ENCODE data around the gene ASTN2. TPM values are rescaled to one million over a fixed set of nuclear protein-coding genes. Genes with fewer than 3 reads are reported as not detected.

Gene ASTN2
- total and polyA plus RNA-seq, 9 donors, result 1.8 to 6.4 (median 3.2) TPM

DNA sequence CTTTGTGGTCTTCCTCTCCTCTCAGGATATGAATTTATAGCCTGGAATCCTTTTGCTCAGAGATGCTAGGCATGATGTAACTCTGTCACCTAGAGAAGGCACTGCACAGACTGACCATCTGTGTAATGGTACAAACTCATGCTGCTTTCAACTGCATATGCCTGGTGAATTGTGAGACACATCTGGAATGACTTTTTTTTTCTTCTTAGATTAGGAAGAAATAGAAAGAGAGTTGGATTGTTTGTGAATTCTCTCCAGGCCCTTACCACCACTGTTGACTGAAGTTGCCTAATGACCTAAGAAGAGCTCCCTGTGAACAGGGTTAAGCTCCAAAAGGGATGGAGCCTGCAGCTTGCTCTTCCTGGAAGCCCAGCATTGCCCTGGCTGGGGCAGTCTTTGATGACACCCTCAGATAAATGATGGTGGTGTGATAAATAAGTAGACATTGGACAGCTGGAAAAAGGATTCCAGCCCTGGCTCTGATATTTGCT lies 775.6 kb downstream of the ASTN2 start:
- intact Hi-C loops (cut with DNase I), result no loop called here
- no peaks in the 10 kb centered on the region for H3K27me3 ChIP-seq
- no peak for DNase-seq
- H3K27ac ChIP-seq, result no peak overlapping the region
- H3K4me3 ChIP-seq, result no peak overlapping the region
- H3K4me1 ChIP-seq (ENCODE audit: insufficient read depth), result peaks cover 5% of the 10 kb centered on the region
- TF ChIP-seq EP300 (IDR thresholded peaks at IDR 0.05) (no peak), POLR2A (IDR thresholded peaks at IDR 0.05) (no peak)
- TF ChIP-seq, protein P1, sequence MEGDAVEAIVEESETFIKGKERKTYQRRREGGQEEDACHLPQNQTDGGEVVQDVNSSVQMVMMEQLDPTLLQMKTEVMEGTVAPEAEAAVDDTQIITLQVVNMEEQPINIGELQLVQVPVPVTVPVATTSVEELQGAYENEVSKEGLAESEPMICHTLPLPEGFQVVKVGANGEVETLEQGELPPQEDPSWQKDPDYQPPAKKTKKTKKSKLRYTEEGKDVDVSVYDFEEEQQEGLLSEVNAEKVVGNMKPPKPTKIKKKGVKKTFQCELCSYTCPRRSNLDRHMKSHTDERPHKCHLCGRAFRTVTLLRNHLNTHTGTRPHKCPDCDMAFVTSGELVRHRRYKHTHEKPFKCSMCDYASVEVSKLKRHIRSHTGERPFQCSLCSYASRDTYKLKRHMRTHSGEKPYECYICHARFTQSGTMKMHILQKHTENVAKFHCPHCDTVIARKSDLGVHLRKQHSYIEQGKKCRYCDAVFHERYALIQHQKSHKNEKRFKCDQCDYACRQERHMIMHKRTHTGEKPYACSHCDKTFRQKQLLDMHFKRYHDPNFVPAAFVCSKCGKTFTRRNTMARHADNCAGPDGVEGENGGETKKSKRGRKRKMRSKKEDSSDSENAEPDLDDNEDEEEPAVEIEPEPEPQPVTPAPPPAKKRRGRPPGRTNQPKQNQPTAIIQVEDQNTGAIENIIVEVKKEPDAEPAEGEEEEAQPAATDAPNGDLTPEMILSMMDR (IDR thresholded peaks at IDR 0.05), result no peak
- no peaks in the 10 kb centered on the region for H3K9me3 ChIP-seq
- H3K36me3 ChIP-seq, result no peaks in the 10 kb centered on the region

DNA sequence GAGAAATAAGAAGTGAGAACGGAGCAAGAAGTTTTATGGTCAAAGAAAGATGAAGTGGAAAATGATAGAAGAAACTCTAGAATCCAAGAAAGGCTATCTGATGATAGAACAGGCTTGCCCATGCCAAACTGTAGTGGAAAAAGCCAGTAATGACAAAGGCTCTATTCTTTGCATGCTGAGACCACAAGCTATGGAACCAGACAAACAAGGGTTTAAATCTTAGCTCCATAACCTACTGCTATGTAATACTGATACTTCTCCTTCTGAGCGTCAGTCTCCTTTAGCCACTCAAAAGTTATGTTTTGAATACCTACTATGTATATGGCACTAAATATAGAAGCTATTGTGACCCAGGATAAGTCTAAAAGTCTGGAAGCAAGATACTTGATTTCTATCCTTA lies 778.9 kb downstream of the ASTN2 start:
- H3K27ac ChIP-seq, result no peak overlapping the region
- H3K4me1 ChIP-seq (ENCODE audit: insufficient read depth), result no peaks in the 10 kb centered on the region
- no peaks in the 10 kb centered on the region for H3K9me3 ChIP-seq
- H3K27me3 ChIP-seq, result no peaks in the 10 kb centered on the region
- WGBS, 3 donors, result 87 to 95% (median 95%) methylated on average over 2 of the region's 2 CpGs
- DNase-seq, result no peak
- TF ChIP-seq EP300 (IDR thresholded peaks at IDR 0.05) (no peak), POLR2A (IDR thresholded peaks at IDR 0.05) (no peak)
- TF ChIP-seq, protein P1 (IDR thresholded peaks at IDR 0.05), result no peak
- no peak overlapping the region for H3K4me3 ChIP-seq
- H3K36me3 ChIP-seq, result no peaks in the 10 kb centered on the region
- intact Hi-C loops (cut with DNase I), result no loop called here

DNA sequence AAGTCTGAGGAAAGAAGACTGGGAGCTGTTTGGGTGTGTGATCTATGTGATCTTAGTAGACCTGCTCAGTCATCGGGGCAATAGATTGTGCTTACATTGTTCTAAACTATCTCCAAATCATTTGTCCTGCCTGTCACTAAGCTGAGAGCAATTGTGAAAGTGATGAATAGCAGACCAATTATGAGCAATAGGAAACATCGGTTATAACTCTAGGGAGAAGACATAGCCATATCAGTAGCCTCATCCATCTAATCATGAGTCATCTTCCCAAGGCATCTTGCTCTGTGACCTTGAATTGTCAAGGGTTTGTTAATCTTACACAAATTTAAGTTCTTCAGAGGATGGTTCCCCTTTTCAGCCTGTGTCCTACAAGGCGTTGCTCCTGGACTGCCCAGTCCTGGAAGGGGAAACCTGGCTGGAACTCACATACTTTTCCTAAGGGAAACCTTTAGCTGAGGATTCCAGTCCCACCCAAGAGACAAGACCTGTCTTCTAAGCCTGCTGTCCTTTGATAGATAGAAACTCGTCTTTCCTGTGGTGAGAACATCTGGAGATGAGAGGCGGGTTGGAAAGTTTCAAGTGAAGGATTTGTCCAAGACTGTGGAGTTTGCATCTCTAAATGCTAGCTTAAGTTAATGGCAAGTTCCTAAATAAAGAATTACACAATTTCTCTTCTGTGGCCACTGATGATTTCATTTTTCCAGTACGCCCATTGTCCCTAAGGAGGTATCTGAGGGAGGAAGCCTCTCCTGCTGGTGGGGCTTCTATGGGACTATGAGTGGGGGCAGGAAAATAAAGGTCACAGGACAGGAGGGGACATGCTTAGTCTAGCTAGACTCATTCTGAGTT lies 781.6 kb downstream of the ASTN2 start:
- TF ChIP-seq EP300 (IDR thresholded peaks at IDR 0.05) (no peak), POLR2A (IDR thresholded peaks at IDR 0.05) (no peak)
- TF ChIP-seq, protein P1 (IDR thresholded peaks at IDR 0.05), result no peak
- no peak overlapping the region for H3K27ac ChIP-seq
- H3K4me1 ChIP-seq (ENCODE audit: insufficient read depth), result no peaks in the 10 kb centered on the region
- no peaks in the 10 kb centered on the region for H3K27me3 ChIP-seq
- H3K36me3 ChIP-seq, result no peaks in the 10 kb centered on the region
- H3K4me3 ChIP-seq, result no peak overlapping the region
- no peak for DNase-seq
- H3K9me3 ChIP-seq, result no peaks in the 10 kb centered on the region
- intact Hi-C loops (cut with DNase I), result no loop called here
- WGBS, 3 donors, result 70 to 79% (median 75%) methylated on average over 6 of the region's 6 CpGs

DNA sequence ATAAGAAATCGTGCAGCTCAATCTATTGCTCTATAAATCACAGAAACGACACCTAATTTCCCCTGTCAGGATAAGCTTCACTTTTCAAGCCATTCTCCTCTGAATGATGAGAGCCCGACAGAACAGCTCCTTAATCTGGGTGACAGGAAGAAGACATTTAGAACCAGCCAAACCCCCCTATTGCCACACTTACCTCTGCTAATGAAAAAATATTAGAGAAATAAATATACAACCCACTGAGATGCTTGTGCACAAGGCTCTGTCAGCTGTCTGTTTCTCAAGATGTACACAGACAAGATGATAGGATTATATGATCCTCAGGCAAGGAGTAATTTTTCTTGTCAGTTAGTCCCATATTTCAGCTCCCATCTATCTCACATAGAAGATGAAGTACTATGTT lies 785.2 kb downstream of the ASTN2 start:
- Histone ChIP-seq H3K27ac (no peak overlapping the region), H3K4me1 (ENCODE audit: insufficient read depth) (no peaks in the 10 kb centered on the region), H3K27me3 (no peaks in the 10 kb centered on the region), H3K36me3 (no peaks in the 10 kb centered on the region), H3K9me3 (no peaks in the 10 kb centered on the region), H3K4me3 (no peak overlapping the region)
- intact Hi-C loops (cut with DNase I), result no loop called here
- TF ChIP-seq POLR2A (IDR thresholded peaks at IDR 0.05), result no peak
- TF ChIP-seq EP300 (IDR thresholded peaks at IDR 0.05), result no peak
- TF ChIP-seq, protein P1 (IDR thresholded peaks at IDR 0.05), result no peak
- 69 to 76% (median 74%) methylated on average over 3 of the region's 3 CpGs for WGBS, 3 donors
- no peak for DNase-seq
